Measurements from ENCODE around the gene RANBP3L. TPM values are rescaled to one million over a fixed set of nuclear protein-coding genes. Genes with fewer than 3 reads are reported as not detected.
"Not testable (repeated sequence)": the region's sequence is repeated elsewhere in the genome, so short reads cannot be mapped to it uniquely, and the experiment has no call there.

Gene RANBP3L, protein sequence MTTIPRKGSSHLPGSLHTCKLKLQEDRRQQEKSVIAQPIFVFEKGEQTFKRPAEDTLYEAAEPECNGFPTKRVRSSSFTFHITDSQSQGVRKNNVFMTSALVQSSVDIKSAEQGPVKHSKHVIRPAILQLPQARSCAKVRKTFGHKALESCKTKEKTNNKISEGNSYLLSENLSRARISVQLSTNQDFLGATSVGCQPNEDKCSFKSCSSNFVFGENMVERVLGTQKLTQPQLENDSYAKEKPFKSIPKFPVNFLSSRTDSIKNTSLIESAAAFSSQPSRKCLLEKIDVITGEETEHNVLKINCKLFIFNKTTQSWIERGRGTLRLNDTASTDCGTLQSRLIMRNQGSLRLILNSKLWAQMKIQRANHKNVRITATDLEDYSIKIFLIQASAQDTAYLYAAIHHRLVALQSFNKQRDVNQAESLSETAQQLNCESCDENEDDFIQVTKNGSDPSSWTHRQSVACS
- under 1 TPM in 4 of 6 donors, not detected in 2; 0.16 to 0.43 (median 0.25) TPM for total RNA-seq
- polyA plus RNA-seq, result under 1 TPM; 0.08 to 0.21 TPM

DNA sequence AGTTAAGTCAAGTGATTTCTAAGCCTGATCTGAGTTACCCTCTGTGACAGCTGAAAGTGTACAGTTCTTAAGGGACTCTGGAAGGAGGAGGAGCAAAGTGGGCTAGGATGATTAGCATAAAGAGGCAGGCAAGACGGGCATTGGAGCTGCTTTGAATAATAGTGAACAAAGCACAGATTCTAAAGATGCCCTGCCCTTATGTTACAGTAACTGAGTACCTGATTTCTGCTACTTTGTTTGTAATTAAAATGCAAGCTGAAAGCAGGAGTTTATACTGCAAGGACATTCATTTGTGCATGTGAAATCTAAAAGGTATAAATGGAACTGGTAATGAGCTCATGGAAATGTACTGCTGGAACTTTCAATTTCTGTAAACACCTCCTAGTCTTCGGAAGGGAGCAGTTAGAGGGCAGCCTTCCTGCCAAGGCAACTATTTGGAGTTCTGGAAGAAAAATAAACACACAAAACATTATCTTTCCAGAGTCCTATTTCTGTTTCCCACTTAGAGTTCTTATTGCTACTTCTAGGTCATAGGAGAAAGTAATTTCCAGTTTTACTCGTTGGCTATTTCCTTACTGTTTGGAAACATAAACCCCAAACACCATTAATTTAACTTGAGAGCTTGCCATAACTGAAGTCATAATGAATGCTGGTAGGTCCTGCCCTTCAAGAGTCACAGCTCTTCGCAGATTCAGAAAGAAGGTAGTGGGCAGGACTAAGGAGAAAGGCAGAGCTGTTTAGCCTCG, at the start of gene RANBP3L:
TSS of gene RANBP3L (minus strand) at position 45 of the 746 bp plus-strand sequence. CDS start 486 bp downstream, outside the sequence.
- TF ChIP-seq, protein P1, sequence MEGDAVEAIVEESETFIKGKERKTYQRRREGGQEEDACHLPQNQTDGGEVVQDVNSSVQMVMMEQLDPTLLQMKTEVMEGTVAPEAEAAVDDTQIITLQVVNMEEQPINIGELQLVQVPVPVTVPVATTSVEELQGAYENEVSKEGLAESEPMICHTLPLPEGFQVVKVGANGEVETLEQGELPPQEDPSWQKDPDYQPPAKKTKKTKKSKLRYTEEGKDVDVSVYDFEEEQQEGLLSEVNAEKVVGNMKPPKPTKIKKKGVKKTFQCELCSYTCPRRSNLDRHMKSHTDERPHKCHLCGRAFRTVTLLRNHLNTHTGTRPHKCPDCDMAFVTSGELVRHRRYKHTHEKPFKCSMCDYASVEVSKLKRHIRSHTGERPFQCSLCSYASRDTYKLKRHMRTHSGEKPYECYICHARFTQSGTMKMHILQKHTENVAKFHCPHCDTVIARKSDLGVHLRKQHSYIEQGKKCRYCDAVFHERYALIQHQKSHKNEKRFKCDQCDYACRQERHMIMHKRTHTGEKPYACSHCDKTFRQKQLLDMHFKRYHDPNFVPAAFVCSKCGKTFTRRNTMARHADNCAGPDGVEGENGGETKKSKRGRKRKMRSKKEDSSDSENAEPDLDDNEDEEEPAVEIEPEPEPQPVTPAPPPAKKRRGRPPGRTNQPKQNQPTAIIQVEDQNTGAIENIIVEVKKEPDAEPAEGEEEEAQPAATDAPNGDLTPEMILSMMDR (IDR thresholded peaks at IDR 0.05), result no peak
- no peak for FAIRE-seq
- Histone ChIP-seq H3K27ac (peak within 1 kb of the TSS; percentile 57 to 86 (median 69)), H3K36me3 (no peaks in the 10 kb centered on the region), H3K4me3 (peak within 1 kb of the TSS in 2 of 4 donors; percentile 8 to 11), H3K4me1 (peaks cover 10 to 16% (median 16%) of the 10 kb centered on the region in 3 donors), H3K9me3 (no peaks in the 10 kb centered on the region), H3K27me3 (no peaks in the 10 kb centered on the region)
- intact Hi-C loops (cut with DNase I), result no loop called here
- WGBS, 2 donors, result 8 to 15% methylated on average over 5 of the region's 5 CpGs
- peak in 2 of 6 donors; percentile 16 to 42 for DNase-seq
- peak; percentile 83 to 91 (median 88) for ATAC-seq

DNA sequence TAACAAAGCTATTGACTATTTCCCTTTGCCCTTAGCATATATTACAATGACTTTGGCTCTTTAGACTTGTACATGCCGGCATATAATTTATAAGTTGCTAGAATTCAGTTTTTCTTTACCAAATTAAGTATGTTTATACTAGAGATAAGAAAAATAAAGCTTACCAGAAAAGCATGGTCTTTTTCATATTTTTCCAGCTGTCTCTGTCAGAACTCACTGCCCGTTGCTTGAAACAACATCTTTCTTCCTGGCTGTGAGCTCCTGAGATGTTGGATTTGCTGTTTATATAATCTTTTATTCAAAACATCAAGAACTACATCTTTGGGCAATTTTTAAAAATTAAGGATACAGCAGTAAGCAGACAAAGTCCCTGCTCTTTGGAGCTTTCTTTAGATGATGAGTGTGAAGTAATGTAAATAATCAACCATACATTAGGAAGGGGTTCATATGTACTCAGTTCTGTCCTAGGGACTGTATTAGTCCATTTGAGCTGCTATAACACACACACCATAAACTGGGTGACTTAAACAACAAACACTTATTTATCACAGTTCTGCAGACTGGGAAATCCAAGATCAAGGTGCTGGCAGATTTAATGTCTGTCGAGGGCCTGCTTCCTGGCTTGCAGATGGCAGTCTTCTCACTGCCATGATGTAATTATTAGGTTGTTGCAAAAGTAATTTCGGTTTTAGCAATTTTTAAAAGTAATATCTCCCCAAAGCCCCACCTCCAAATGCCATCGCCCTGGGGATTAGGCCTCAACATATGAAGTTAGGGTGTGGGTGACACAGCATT, 45.4 kb upstream of the RANBP3L start:
- intact Hi-C loops (cut with DNase I), result no loop called here
- ATAC-seq, result no peak
- Histone ChIP-seq H3K27me3 (no peaks in the 10 kb centered on the region), H3K27ac (no peak overlapping the region), H3K36me3 (no peaks in the 10 kb centered on the region), H3K4me1 (no peaks in the 10 kb centered on the region), H3K9me3 (no peaks in the 10 kb centered on the region), H3K4me3 (no peak overlapping the region)
- 75 to 80% methylated on average over 5 of the region's 5 CpGs for WGBS, 2 donors
- TF ChIP-seq, protein P1 (IDR thresholded peaks at IDR 0.05), result no peak
- no peak for DNase-seq
- no peak for FAIRE-seq

DNA sequence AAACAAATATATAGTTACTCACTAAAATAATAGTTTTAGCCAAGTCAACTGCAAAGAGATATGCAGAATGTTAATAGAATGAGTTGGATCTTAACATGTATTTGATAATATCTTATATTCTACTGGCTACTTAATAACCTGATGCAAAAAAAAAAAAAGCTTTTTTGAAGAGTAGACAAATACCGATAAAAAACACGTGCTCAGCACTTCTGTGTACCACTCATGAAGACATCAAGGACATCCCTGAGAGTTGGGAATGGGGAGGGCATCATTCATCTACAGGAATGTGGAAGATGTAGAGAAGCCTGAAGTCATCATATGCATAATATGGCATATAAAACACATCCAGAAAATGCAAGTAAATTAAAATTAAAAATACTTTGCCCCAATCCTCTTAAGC, 43.2 kb upstream of the RANBP3L start:
- Histone ChIP-seq H3K4me3 (no peak overlapping the region), H3K36me3 (no peaks in the 10 kb centered on the region), H3K9me3 (no peaks in the 10 kb centered on the region), H3K27ac (no peak overlapping the region), H3K27me3 (no peaks in the 10 kb centered on the region), H3K4me1 (no peaks in the 10 kb centered on the region)
- 51 to 71% methylated on average over 2 of the region's 2 CpGs for WGBS, 2 donors
- intact Hi-C loops (cut with DNase I), result no loop called here
- no peak for ATAC-seq
- TF ChIP-seq, protein P1 (IDR thresholded peaks at IDR 0.05), result no peak
- DNase-seq, result no peak
- FAIRE-seq, result no peak

DNA sequence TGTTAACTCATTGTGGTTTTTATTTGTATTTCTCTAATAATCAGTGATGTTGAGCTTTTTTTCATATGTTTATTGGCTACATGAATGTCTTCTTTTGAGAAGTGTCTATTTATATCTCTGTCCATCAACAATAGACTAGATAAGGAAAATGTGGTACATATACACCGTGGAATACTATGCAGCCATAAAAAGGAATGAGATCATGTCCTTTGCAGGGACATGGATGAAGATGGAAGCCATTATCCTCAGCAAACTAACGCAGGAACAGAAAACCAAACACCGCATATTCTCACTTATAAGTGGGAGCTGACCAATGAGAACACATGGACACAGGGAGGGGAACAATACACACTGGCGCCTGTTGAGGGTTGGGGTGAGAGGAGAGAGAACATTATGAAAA, 40.0 kb upstream of the RANBP3L start:
- H3K4me1 ChIP-seq; H3K9me3 ChIP-seq; ATAC-seq; FAIRE-seq; H3K27ac ChIP-seq; intact Hi-C loops (cut with DNase I); DNase-seq; H3K4me3 ChIP-seq; H3K27me3 ChIP-seq; H3K36me3 ChIP-seq: not testable (repeated sequence)
- 74 to 77% methylated on average over 4 of the region's 4 CpGs for WGBS, 2 donors

DNA sequence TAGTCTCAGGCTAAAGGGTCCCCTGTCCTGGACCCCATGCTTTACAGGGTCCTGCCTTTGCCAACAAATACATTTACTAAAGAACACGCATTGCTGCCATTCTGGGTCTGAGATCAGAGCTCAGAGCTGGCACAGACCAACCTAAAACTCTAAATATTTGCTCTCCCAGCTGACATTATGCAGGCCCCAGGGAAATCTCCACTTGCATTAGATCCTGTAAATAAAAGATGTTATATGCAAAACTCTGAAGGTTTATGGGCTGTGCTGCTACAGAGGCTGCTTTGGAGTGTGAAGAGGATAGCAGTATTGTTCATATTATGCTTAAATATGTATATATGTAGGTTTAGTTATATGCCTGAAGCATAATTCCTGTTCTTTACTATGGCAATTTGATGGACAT, 35.9 kb upstream of the RANBP3L start:
- H3K36me3 ChIP-seq, result no peaks in the 10 kb centered on the region
- FAIRE-seq, result peak; percentile 34
- H3K4me3 ChIP-seq, result no peak overlapping the region
- H3K9me3 ChIP-seq, result no peaks in the 10 kb centered on the region
- ATAC-seq, result no peak
- intact Hi-C loops (cut with DNase I), result no loop called here
- TF ChIP-seq, protein P1 (IDR thresholded peaks at IDR 0.05), result no peak
- H3K27ac ChIP-seq, result no peak overlapping the region
- H3K27me3 ChIP-seq, result no peaks in the 10 kb centered on the region
- no peaks in the 10 kb centered on the region for H3K4me1 ChIP-seq
- DNase-seq, result no peak
- 80 to 87% methylated on average over 1 of the region's 1 CpG for whole genome bisulfite sequencing, 2 donors

All from pancreas (tissue), 10 donors.